Thyroid gland (tissue), 4 donors: ENCODE measurements around the gene ZNF202. TPM values are rescaled to one million over a fixed set of nuclear protein-coding genes. Genes with fewer than 3 reads are reported as not detected.

Experiments
- DNase-seq, 2 donors: peaks; one replicate each; pipeline ENCODE4 v3.0.0-alpha.2; 2019
- H3K27ac ChIP-seq, 3 donors: fragments of 200-600 bp; sonication (generic); 1 replicate in 2 of 3; 2 replicates in 1 of 3; pipeline ENCODE4 v1.5.1; 2016 to 2019; ENCODE audit warnings: mild to moderate bottlenecking in 1 of 3, moderate library complexity in 1 of 3
- H3K27me3 ChIP-seq: fragments of 200-600 bp; sonication (generic); one replicate; pipeline ENCODE4 v1.5.1; 2019
- H3K36me3 ChIP-seq, 2 donors: fragments of 200-600 bp; sonication (generic); one replicate each; pipeline ENCODE4 v1.5.1; 2016 to 2019
- H3K4me1 ChIP-seq, 2 donors: fragments of 200-600 bp; sonication (generic); one replicate each; pipeline ENCODE4 v1.5.1; 2017 to 2019
- H3K4me3 ChIP-seq, 3 donors: fragments of 200-600 bp; sonication (generic); replicated peaks in 1 of 3; 1 replicate in 2 of 3; 2 replicates in 1 of 3; pipeline ENCODE4 v1.5.1; 2016; ENCODE audit warnings: mild to moderate bottlenecking in 1 of 3
- H3K9me3 ChIP-seq: fragments of 200-600 bp; sonication (generic); one replicate; pipeline ENCODE4 v1.5.1; 2017
- CTCF ChIP-seq, 6 experiments: fragments of 200-600 bp in 3 of 6; fragments of 450-650 bp in 3 of 6; sonication (generic) in 3 of 6; IDR thresholded peaks; one replicate each; pipeline ENCODE4 v1.5.1; 2016 to 2019; ENCODE audit warnings: antibody characterized with exemption in 6 of 6, mild to moderate bottlenecking in 2 of 6, inconsistent platforms in 1 of 6, moderate library complexity in 1 of 6
- POLR2A ChIP-seq, 2 donors: fragments of 450-650 bp; IDR thresholded peaks; one replicate each; pipeline ENCODE4 v1.6.1; 2017; ENCODE audit warnings: antibody characterized with exemption in 2 of 2, mild to moderate bottlenecking in 2 of 2, moderate library complexity in 1 of 2
- WGBS, 2 donors: methylation state at CpG; one replicate each; pipeline ENCODE4 v1.1.5; 2017; 5-methylcytosine and 5-hydroxymethylcytosine counted together
- intact Hi-C: fragments of 100-400 bp; cut with DNase I; formaldehyde crosslinking; loops from one replicate; pipeline ENCODE4 v1.15.1; 2023
- total RNA-seq, 4 donors: library from RNA; depleted of rRNA; stranded (reverse); fragments of >200 nt; gene quantifications; one replicate each; pipeline ENCODE4 v1.2.3, GENCODE V29; 2016

The ZNF202 gene
- total RNA-seq, 4 donors from 2014 or later = 5.2 to 12.5 (median 8.2) TPM

- 91 to 95% methylated on average over 2 of the region's 2 CpGs for WGBS, 2 donors
Observed at GRCh38 chr11:123696183-123696582, 45.3 kb downstream of the ZNF202 start.

GRCh38 chr11:123695231-123695630 lies 46.2 kb downstream of the ZNF202 start:
- no peak overlapping the region for H3K4me3 ChIP-seq
- intact Hi-C loops = no loop called here
- TF ChIP-seq CTCF (IDR thresholded peaks at IDR 0.05) (no peak), POLR2A (IDR thresholded peaks at IDR 0.05) (no peak)
- no peak overlapping the region for H3K27ac ChIP-seq
- no peak for DNase-seq
- WGBS, 2 donors = 92% methylated on average over 9 of the region's 9 CpGs
- H3K27me3 ChIP-seq = no peaks in the 10 kb centered on the region
- no peaks in the 10 kb centered on the region for H3K4me1 ChIP-seq
- H3K36me3 ChIP-seq = no peaks in the 10 kb centered on the region
- H3K9me3 ChIP-seq = no peaks in the 10 kb centered on the region

More at GRCh38 chr11:123696183-123696582, 45.3 kb downstream of the ZNF202 start:
- Histone ChIP-seq H3K4me1 (no peaks in the 10 kb centered on the region), H3K4me3 (no peak overlapping the region), H3K27ac (no peak overlapping the region), H3K36me3 (no peaks in the 10 kb centered on the region), H3K9me3 (no peaks in the 10 kb centered on the region), H3K27me3 (no peaks in the 10 kb centered on the region)
- no peak for DNase-seq
- intact Hi-C loops = no loop called here
- TF ChIP-seq POLR2A (IDR thresholded peaks at IDR 0.05) = no peak
- TF ChIP-seq CTCF (IDR thresholded peaks at IDR 0.05) = no peak

- DNase-seq = no peak
- TF ChIP-seq CTCF (IDR thresholded peaks at IDR 0.05) = no peak
- TF ChIP-seq POLR2A (IDR thresholded peaks at IDR 0.05) = no peak
- Histone ChIP-seq H3K4me3 (no peak overlapping the region), H3K27ac (no peak overlapping the region), H3K4me1 (no peaks in the 10 kb centered on the region), H3K36me3 (no peaks in the 10 kb centered on the region), H3K9me3 (no peaks in the 10 kb centered on the region), H3K27me3 (no peaks in the 10 kb centered on the region)
- WGBS, 2 donors = 56 to 59% methylated on average over 2 of the region's 2 CpGs
- intact Hi-C loops = no loop called here
Observed at GRCh38 chr11:123694551-123694950, 46.9 kb downstream of the ZNF202 start.

- no peak for TF ChIP-seq POLR2A (IDR thresholded peaks at IDR 0.05)
- no peak for TF ChIP-seq CTCF (IDR thresholded peaks at IDR 0.05)
- H3K4me3 ChIP-seq = no peak overlapping the region
- no peak for DNase-seq
- intact Hi-C loops = no loop called here
- H3K4me1 ChIP-seq = no peaks in the 10 kb centered on the region
- no peaks in the 10 kb centered on the region for H3K9me3 ChIP-seq
- H3K27me3 ChIP-seq = no peaks in the 10 kb centered on the region
- H3K36me3 ChIP-seq = no peaks in the 10 kb centered on the region
- H3K27ac ChIP-seq = no peak overlapping the region
Observed at GRCh38 chr11:123692961-123693360, 48.5 kb downstream of the ZNF202 start.

- H3K4me3 ChIP-seq = no peak overlapping the region
- no peak for TF ChIP-seq CTCF (IDR thresholded peaks at IDR 0.05)
- H3K27ac ChIP-seq = no peak overlapping the region
- H3K36me3 ChIP-seq = no peaks in the 10 kb centered on the region
- intact Hi-C loops = no loop called here
- WGBS, 2 donors = 77 to 79% methylated on average over 3 of the region's 3 CpGs
- H3K9me3 ChIP-seq = no peaks in the 10 kb centered on the region
- H3K27me3 ChIP-seq = no peaks in the 10 kb centered on the region
- H3K4me1 ChIP-seq = no peaks in the 10 kb centered on the region
- no peak for DNase-seq
Observed at GRCh38 chr11:123690485-123690884, 51.0 kb downstream of the ZNF202 start.
